ENCODE results near the gene PEMT.
"Not testable (repeated sequence)": the region's sequence is repeated elsewhere in the genome, so short reads cannot be mapped to it uniquely, and the experiment has no call there.

The PEMT gene

GRCh38 chr17:17498606-17499301, 92.8 kb downstream of the PEMT start:
- no peak for FAIRE-seq

- no peak for FAIRE-seq
Observed at GRCh38 chr17:17497845-17498520, 93.5 kb downstream of the PEMT start.

GRCh38 chr17:17497065-17497844, 94.3 kb downstream of the PEMT start:
- no peak for FAIRE-seq

GRCh38 chr17:17496189-17497064, 95.1 kb downstream of the PEMT start, which contains the start of gene RASD1:
Gene RASD1 (minus strand): TSS chr17:17496395. CDS start chr17:17496181, 214 bp downstream.
- no peak for FAIRE-seq

GRCh38 chr17:17495536-17496188, 95.8 kb downstream of the PEMT start:
- FAIRE-seq: no peak

GRCh38 chr17:17494870-17495535, 96.5 kb downstream of the PEMT start:
- no peak for FAIRE-seq

GRCh38 chr17:17494499-17494869, 97.0 kb downstream of the PEMT start:
- no peak for FAIRE-seq

GRCh38 chr17:17493986-17494466, 97.5 kb downstream of the PEMT start:
- no peak for FAIRE-seq

GRCh38 chr17:17493249-17493985, 98.1 kb downstream of the PEMT start:
- FAIRE-seq: no peak

GRCh38 chr17:17492571-17492970, 98.9 kb downstream of the PEMT start:
- FAIRE-seq: no peak

- no peak for FAIRE-seq
Observed at GRCh38 chr17:17492085-17492484, 99.4 kb downstream of the PEMT start.

- FAIRE-seq: no peak
Observed at GRCh38 chr17:17491546-17491988, 99.9 kb downstream of the PEMT start.

GRCh38 chr17:17491031-17491471, 100.5 kb downstream of the PEMT start:
- FAIRE-seq: no peak

- FAIRE-seq: no peak
Observed at GRCh38 chr17:17487998-17488397, 103.5 kb downstream of the PEMT start.

GRCh38 chr17:17486416-17486815, 105.1 kb downstream of the PEMT start:
- not testable (repeated sequence) for FAIRE-seq

- FAIRE-seq: no peak
Observed at GRCh38 chr17:17485420-17485819, 106.1 kb downstream of the PEMT start.

GRCh38 chr17:17484451-17484899, 107.0 kb downstream of the PEMT start:
- no peak for FAIRE-seq

GRCh38 chr17:17481860-17482259, 109.6 kb downstream of the PEMT start:
- no peak for FAIRE-seq

GRCh38 chr17:17480593-17481148, 110.8 kb downstream of the PEMT start:
- no peak for FAIRE-seq

GRCh38 chr17:17479209-17479608, 112.3 kb downstream of the PEMT start:
- no peak for FAIRE-seq

Measured in TTC549 (cell line).